ENCODE measurements around the gene CCDC68. TPM values are rescaled to one million over a fixed set of nuclear protein-coding genes. Genes with fewer than 3 reads are reported as not detected.

Gene CCDC68
- total and polyA plus RNA-seq, 2 of the 8 experiments (the other 6 are each of a cell fraction or from before 2014, with no cell fraction given): 0.06 to 0.80 TPM

DNA sequence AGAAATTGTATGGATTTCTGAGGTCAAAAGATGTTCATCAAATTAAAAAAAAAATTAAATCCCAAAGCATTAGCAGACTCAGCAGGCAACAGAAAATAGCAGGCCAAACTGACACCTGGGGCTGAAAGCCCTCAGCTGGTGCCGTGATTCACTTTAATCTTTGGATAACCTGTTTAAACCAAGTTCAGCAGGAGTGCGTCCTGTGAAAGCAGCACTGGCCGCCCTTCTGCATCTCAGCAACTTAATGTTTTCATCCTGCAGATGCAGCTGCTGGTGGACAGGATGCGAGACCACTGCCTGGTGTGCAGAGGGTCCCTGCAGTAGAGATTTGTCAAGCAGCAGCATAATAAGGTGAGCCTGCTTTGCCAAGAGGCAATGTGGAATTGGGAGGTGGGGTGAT lies 41.2 kb downstream of the CCDC68 start:
- H3K4me2 ChIP-seq (ENCODE audit: insufficient read depth in 1 of 2, low read depth in 2 of 2, low read length in 2 of 2): no peak overlapping the region
- no peak overlapping the region for H3K14ac ChIP-seq (ENCODE audit: insufficient read length)
- no peak overlapping the region for H2BK12ac ChIP-seq (ENCODE audit: low read depth, low read length)
- 92% methylated on average over 4 of the region's 4 CpGs; no CpG with 5 or more reads in 1 of the 2 experiments for WGBS, 2 experiments (ENCODE audit: extremely low coverage in 1 of 2, insufficient coverage in 1 of 2, insufficient read length in 1 of 2, insufficient replicate concordance in 2 of 2, low coverage in 1 of 2, low lambda C conversion rate in 2 of 2, missing lambda C conversion rate in 1 of 2)
- no peak for TF ChIP-seq SAP30 (IDR thresholded peaks at IDR 0.05; ENCODE audit: insufficient read depth, insufficient replicate concordance, low read length)
- no peak for TF ChIP-seq TAF1 (IDR thresholded peaks at IDR 0.05; ENCODE audit: low read depth, low read length)
- TF ChIP-seq GABPA (IDR thresholded peaks at IDR 0.05; ENCODE audit: borderline replicate concordance, insufficient read depth, low read length): no peak
- no peak for TF ChIP-seq SP1 (IDR thresholded peaks at IDR 0.05; ENCODE audit: low read depth, low read length)
- no peak for TF ChIP-seq SIN3A (conservative IDR thresholded peaks at IDR 0.05 in 1 of 2, IDR thresholded peaks at IDR 0.05 in 1 of 2; ENCODE audit: low read depth in 1 of 2, low read length in 2 of 2)
- TF ChIP-seq KDM4A (IDR thresholded peaks at IDR 0.05; ENCODE audit: low read depth, low read length, severe bottlenecking): no peak
- no peak for TF ChIP-seq JUN (IDR thresholded peaks at IDR 0.05; ENCODE audit: low read depth, low read length)
- no peaks in the 10 kb centered on the region for H3K27me3 ChIP-seq (replicated peaks in 1 of 4; ENCODE audit: control insufficient read depth in 3 of 4, extremely low read depth in 1 of 4, insufficient read depth in 3 of 4, low read length in 3 of 4)
- H3K79me2 ChIP-seq (ENCODE audit: control insufficient read depth in 1 of 2, insufficient read depth in 2 of 2, low read length in 2 of 2): no peaks in the 10 kb centered on the region
- no peak overlapping the region for H3K9ac ChIP-seq (replicated peaks in 1 of 4; ENCODE audit: extremely low read depth in 1 of 4, low read depth in 3 of 4, low read length in 3 of 4)
- POLR2A ChIA-PET (ENCODE audit: partially characterized antibody): no interaction called here
- H4K5ac ChIP-seq (ENCODE audit: insufficient read length, low read depth, low read length): no peak overlapping the region
- H2AFZ ChIP-seq (ENCODE audit: low read length): no peak overlapping the region
- no peak overlapping the region for H2AK5ac ChIP-seq (ENCODE audit: low read depth, low read length)
- H3K56ac ChIP-seq (replicated peaks; ENCODE audit: insufficient read length, low read depth, low read length): no peak overlapping the region
- H3K79me1 ChIP-seq (ENCODE audit: low read depth, low read length): no peaks in the 10 kb centered on the region
- H4K20me1 ChIP-seq (replicated peaks in 1 of 2; ENCODE audit: control insufficient read depth in 1 of 2, insufficient read depth in 2 of 2, low read length in 2 of 2): no peaks in the 10 kb centered on the region
- H3K4me1 ChIP-seq (replicated peaks in 1 of 4; ENCODE audit: control insufficient read depth in 3 of 4, insufficient read depth in 4 of 4, low read length in 3 of 4): no peaks in the 10 kb centered on the region
- no peak overlapping the region for H4K8ac ChIP-seq (ENCODE audit: extremely low read depth, insufficient read depth, low read length)
- CTCF ChIA-PET (ENCODE audit: partially characterized antibody): interaction anchor here (0.5 to 1.5 kb wide), 3 partner anchors 19 to 183 kb away, joined by 3 to 5 read pairs (median 3); no protein-coding TSS in a partner anchor
- H2BK20ac ChIP-seq (ENCODE audit: low read length): no peak overlapping the region
- no peak overlapping the region for H2BK5ac ChIP-seq (ENCODE audit: low read depth, low read length)
- DNase-seq (ENCODE audit: low read depth in 1 of 2, low spot score in 2 of 2) (no peak), FAIRE-seq (no peak)
- H3K9me3 ChIP-seq (ENCODE audit: insufficient read depth in 2 of 2, low read depth in 1 of 2, low read length in 1 of 2): no peaks in the 10 kb centered on the region
- H3K23ac ChIP-seq (ENCODE audit: insufficient read length): no peak overlapping the region
- no peak overlapping the region for H2BK120ac ChIP-seq (replicated peaks; ENCODE audit: low read depth, low read length)
- no peaks in the 10 kb centered on the region for H3K23me2 ChIP-seq (ENCODE audit: low read depth, low read length)
- no peak overlapping the region for H3K4me3 ChIP-seq (ENCODE audit: extremely low read depth in 1 of 4, insufficient read depth in 2 of 4, low read depth in 3 of 4, low read length in 4 of 4)
- no peak overlapping the region for H3K4ac ChIP-seq (replicated peaks; ENCODE audit: insufficient read length, low read depth, low read length)
- H2BK15ac ChIP-seq (ENCODE audit: low read length): no peak overlapping the region
- no peak overlapping the region for H3K27ac ChIP-seq (ENCODE audit: low read depth, low read length)
- no peak overlapping the region for H4K91ac ChIP-seq (replicated peaks; ENCODE audit: insufficient read length, low read length)
- H3K18ac ChIP-seq (ENCODE audit: extremely low read depth, low read length): no peak overlapping the region
- H3K36me3 ChIP-seq (ENCODE audit: control insufficient read depth in 2 of 4, insufficient read depth in 4 of 4, low read length in 3 of 4): no peaks in the 10 kb centered on the region

Measured in H1 (cell line).